Mucosa of gallbladder (tissue), 1 donor: ENCODE data around the gene ADRB1. TPM values are rescaled to one million over a fixed set of nuclear protein-coding genes. Genes with fewer than 3 reads are reported as not detected.

Experiments
- DNase-seq: peaks from one replicate; pipeline ENCODE4 v3.0.0-alpha.2; 2020; ENCODE audit warnings: low spot score
- total RNA-seq: library from RNA; stranded (reverse); gene quantifications from one replicate; pipeline ENCODE4 v1.2.1, GENCODE V29; 2021
- donor health status: DM: no; HTN: no; CAD: no.

Gene ADRB1
- total RNA-seq, 1 donor from 2014 or later = 1.7 TPM

DNA sequence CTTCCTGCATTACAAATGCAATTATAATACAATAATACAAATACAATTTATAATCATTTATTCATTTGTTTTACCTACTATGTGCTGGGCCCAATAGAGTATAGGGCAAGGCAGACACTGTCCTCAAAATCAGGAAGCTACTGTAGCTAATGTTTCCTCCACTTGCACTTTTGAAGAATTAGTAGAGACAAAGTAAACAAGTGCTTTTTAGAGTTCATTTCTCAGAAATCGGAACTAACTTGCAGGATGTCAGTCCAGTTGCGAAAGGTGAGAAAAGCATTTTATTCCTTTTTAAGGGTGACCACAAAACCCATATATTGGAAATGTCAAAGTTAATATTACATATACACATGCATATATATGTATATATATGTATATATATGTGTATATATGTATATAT, 14.2 kb downstream of the ADRB1 start:
- no peak for DNase-seq

DNA sequence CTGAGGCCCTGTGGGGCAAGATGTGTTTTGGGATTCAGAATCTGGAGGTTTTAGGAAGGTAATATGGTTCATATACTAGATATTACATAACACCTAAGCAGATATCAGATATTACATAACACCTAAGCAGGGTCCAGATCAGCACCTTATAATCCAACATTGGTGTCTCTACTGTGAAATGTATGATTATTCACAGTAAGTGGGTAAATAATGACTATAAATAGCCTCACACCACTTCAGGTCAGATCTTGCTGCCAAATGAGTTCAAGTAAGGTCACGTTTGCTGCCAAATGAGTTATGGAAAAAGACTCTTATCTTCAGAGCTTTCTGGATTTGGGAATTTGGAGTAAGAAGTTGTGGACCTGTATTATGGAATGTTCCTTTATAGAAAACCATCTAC, 14.6 kb downstream of the ADRB1 start:
- DNase-seq = no peak

DNA sequence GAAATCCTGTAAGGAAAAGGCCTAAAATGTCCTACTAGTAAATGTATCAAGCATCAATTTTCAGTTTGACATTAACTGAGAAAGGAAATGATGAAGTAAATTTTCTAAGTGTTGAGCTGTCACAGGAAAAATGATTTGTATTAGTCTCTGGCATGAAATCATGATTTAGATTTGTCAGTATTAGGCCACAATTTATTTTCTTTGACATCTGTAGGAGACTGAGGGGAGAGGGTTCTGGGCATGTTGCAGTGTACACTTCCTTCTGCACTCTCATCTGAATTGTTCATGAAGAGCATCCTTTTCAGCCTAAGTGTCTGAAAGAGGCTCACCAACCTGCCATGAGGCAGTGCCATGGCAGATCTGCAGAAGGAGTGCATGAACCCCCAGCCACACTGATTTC, 15.9 kb downstream of the ADRB1 start:
- no peak for DNase-seq

DNA sequence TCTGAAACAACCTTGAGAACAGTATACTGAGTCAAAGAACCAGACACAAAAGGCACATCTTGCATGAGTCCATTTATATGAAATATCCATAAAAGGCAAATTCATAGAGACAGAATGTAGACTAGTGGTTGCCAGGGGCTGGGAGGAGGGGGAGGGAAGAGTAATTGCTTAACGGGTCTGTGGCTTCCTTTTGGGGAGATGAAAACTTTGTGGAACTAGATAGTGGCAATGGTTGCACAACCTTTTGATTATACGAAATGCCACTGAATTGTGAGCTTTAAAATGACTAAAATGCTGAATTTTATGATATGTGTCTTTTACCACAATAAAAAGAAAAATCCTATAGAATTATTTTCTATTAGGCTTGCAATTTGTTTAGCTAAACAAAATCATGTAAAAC, 16.8 kb downstream of the ADRB1 start:
- DNase-seq = no peak

DNA sequence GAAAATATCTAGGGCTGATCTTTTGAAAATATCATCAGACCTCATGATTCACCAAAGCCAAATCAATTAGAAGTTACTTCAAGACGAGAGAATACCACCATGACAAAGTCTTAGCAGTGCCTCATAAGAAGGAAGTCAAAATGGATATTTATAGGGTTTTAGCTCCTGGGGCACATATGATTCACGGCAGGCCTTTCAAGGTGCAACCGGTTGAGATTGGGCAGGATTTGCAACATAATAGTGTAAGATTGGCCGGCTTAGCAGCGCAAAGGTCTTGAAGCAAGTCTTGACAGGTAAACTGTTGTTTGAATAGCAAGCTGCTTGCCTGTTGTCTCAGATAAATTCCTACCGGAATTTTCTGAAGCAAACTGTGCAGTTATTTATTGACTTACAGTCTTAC, 17.5 kb downstream of the ADRB1 start:
- no peak for DNase-seq

DNA sequence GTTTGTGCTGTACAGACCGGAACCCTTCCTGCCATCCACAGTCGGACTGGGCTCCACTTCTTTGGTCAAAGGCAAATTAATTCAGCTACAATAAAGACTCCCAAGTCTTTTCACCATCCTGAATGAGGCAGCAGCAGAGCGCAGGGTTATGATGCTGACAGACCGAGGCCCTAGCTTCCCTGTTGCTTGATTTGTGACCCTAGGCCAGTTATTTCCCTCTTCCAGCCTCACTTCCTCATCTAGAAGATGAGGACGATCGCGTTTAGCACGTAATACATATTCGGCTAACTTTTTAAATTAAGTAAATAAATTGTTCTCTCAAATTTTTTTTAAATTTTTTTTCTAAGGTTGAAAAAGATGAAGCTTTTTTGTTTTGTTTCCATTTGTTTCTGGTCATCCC, 18.1 kb downstream of the ADRB1 start:
- DNase-seq = no peak

DNA sequence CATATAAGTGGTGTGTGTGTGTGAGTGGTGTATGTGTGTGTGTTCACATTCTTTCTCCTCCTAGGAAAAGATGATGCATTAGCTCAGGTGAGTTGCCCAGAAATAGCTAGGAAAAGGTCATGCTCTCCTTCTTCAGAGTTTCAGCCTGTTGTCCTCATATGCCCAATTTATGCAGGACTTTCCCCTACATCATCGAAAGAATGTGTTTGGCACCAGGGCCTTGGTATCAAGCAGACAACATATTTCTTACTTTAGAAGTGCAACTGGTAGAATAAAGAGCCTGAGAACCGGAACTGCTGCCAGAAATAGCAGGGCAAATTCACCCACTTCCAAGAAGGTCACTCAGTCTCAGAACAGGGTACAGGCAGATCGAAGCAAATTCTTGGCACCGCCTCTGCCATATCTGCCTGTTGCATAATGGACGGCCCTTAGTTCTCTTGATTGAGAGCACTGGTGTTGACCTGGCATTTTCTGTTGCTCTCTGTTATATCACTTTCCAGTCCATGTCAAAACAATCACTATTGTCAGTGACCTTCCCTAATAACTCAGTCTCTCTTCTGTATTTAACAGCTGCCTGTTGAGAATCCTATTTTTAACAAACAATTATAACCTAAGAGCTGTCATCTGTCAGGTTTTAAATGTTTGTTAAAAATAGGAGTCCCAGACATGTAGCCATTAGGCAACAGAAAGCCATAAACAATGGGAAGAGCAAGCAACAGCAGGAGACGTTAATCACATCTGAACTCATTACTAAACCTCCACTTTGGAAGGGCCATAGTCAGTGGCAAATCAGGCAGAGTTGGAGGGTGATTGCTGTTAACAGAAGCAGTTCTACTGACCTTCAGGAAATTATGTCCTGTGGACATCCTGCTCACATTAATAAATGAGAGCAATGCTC, 20.7 kb downstream of the ADRB1 start:
- peak; percentile 80 for DNase-seq

DNA sequence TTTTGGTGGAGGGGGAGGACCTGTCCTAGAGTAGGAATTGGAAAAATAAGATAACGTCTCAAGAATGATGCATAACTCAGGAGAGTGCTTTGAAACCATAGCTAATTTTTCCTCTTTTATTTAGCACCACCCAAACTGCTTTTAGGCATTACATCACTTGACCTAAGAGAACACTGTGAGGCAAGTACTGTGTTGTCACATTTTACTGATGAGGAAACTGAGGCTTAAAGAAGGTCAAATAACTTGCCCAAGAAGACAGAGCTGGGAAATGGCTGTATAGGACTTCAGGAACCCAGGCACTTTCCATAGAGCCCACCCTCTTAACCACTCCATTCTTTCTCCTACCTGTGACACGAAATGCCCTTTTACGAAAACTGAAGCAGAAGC, 21.4 kb downstream of the ADRB1 start:
- no peak for DNase-seq

DNA sequence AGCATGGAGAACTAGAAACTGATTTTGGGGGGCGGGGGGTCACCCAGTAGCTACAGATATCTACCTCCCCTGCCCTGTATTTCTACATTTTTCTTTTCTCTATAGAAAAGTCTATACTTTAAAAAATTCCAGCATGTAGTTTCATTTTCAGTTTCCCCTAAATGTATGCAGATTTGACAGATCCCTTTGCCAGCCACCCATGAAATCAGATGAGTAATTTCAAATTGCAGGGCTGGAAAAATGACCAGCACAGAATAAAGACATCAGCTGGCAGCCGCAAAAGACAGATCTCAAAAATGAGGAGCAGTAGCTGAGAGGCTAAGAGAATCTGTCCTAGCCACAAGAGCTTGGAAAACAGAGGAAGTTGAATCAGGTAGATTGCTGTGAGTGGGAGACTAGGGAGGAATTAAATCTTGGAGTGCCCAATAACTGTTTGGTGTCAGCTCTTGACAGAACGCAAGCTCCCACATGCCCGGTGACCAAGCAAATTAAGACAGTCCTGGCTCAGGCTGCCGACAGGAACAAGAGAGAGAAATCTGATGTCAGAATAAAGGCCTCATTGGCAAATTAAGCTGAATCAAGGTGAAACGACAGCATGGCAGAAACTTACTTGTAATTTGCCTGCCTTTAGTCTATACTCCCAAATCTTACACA, 24.5 kb downstream of the ADRB1 start:
- no peak for DNase-seq

DNA sequence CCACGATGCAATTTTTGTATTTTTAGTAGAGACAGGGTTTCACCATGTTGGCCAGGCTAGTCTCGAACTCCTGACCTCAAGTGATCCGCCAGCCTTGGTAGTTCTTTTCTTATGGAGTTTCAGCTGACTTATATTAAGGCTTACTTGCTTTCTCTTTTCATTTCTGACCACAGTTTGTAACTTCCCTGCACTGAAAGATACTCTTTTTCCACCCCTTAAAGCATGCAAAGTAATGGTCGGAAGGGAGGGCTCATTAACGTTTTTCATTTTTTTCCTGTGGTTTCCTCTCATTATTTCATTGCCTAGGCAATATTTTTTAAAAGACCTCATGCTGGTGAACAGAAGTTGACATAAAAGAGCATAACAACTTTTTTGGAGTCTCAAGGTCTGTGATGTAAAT, 27.0 kb downstream of the ADRB1 start:
- no peak for DNase-seq

DNA sequence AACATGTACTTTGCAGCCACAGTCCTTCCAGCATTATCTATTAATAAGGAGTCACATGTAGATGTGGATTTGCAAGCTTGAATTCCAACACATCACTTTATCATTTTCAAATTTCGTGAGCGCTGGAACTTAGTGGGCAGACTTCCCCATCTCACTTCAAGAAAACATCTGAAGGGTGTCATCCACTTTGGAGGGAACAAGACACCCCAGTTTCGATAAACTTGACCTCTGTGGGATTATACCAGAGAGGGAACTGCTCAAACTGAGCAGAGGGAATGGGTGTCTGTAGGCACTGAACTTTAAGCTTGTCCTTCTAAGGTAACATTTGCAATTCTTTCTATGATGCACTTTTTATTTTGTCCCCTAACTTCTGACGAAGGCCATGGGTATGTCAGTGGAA, 27.5 kb downstream of the ADRB1 start:
- no peak for DNase-seq

DNA sequence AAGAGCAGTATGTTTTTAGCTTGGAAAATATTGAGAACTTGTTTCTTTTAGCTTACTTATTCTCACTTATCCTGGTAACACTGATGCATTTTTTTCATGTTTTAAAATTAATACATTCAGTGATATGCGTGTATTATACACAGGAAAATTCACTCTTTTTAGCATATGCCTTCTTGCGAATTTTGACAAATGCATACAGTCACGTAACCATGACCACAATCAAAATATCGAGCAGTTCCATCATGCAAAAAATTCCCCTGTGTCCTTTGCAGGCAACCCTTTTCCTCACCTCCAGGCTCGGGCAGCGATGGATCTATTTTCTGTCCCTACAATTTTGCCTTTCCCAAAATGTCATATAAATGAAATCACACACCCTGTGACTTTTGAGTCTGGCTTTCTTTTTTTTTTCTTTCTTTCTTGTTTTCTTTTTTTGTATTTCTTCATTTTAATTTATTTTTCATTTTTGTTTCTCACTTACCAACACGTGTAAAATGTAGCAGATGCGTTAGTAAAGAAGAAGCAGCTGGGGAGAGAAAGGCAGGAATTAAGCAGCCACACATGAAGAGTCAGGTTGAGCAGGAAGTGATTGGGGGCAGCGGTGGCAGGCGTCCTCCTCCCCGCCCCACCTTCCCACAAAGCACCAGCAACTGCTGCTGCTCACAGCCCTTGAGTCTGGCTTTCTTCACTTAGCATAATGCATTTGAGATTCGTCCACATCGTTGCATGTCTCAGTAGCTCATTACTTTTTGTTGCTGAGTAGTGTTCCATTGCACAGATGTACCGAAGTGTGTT, 29.9 kb downstream of the ADRB1 start:
- DNase-seq = no peak

DNA sequence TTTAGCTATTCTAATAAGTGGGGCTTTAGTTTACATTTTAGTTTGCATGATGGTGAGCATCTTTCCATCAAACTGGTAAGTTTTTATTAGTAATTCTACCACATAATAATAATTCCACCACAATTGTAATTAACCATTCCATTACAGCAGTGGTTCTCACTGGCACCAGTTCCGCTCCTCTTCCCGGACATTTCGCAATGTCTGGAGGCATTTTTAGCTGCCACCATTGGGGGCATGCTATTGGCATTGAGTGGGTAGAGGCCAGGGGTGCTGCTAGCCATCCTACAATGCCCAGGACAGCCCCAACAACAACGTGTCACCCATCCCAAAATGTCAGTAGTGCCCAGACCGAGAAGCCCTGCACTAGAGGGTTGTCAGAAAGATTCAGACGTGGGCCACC, 31.4 kb downstream of the ADRB1 start:
- DNase-seq = no peak

DNA sequence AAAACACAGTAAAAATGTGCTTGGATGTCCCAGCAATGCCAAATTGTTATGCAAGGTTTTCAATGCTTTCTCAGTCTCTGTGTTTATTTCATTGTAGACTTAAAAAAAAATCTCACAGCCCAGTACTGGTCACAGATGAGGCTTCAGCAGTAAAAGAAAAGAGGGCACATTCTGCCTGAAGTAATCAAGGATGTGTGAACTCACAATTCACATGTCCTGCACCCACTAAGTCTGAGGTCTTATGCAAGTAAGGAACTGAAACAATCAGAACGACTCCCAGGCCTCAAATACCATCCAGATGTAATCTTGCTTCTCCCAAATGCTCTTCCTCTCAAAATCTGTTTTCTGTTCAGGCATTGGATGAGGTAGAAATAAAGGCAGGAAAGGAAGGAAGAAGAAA, 33.7 kb downstream of the ADRB1 start:
- DNase-seq = no peak

DNA sequence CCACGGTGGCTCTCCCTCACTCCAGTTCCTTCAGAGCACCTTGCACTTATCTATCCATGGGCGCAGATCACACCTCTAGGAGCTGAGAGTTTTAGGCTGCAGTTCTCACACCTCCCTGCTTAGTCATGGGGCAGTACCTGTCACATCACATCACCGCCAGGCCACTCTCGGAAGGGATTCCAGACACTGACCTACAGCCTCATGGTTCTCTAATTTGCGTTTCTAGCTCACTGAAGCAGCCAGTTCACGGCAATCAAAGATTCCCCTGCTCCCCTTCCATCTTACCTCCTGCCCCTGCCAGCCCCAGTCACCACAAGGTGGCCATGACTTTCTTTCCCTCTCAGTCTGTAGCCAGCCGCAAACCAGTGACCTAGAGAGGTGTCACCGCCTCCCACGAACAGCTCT, 34.2 kb downstream of the ADRB1 start:
- DNase-seq = no peak

DNA sequence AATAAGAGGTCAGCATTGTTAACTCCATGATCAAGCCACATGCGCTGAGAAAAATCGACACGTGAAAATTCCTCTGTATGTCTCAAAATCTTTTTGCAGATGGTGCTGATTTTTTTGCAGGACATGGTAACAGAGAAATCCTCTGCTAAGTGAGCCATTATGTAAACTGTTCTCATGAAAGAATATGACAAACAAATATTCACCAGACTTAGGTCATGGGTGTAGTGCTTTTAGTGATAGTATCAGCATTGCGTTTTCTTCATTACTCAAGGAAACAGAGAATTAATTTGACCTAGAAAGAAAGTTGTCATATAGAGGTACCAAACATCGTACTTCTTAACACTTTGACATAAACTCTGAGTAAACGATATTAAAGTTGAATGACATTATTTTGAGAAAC, 34.7 kb downstream of the ADRB1 start:
- no peak for DNase-seq

DNA sequence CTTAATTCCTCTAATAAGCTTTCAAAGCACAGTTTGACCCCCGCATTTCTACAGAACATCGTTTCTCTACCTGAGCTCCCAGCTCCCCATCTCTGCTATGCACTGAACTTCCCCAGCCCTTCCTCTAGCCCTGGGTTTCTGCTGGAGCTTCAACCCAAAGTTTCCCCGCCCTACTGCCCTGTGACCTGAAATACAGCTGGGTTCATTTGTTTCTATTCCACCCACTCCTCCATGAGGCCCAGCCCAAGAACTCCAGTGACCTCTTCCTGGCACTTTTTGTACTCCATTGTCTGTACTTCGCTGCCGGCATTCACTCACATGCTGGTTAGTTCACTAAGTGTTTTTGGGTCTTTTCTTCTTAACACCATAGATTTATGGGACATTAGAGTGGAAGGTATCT, 35.8 kb downstream of the ADRB1 start:
- no peak for DNase-seq

DNA sequence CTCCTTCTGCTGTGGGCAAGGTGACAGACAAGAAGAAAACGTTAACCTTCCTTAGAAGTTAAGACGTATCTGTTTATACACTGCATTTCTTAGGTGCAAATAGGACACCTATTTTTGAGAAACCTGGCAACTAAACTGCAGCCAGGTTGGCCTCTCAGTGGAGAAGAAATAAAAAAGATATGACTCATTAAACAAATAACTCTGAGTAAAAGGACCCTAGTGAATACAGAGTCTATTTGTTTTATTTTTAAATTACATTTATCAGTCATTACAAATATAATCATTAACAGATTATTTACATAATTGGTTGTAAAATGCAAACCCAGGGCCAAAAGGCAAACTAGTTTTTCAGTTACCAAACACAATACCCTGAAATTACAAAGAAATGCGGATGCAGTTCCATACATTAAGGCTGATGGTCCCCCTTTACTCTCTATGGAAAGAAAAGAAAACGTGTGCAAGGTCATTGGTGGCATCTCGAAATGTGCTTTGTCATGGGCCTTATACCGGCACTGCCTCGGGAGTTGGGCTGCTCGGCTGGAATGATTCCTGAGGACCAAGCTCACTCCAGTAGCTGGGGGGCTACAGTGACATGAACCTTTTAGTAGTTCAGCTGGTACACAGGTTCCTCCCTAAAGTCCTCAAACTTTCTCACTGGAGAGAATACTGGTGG, 38.4 kb downstream of the ADRB1 start:
- DNase-seq = no peak

DNA sequence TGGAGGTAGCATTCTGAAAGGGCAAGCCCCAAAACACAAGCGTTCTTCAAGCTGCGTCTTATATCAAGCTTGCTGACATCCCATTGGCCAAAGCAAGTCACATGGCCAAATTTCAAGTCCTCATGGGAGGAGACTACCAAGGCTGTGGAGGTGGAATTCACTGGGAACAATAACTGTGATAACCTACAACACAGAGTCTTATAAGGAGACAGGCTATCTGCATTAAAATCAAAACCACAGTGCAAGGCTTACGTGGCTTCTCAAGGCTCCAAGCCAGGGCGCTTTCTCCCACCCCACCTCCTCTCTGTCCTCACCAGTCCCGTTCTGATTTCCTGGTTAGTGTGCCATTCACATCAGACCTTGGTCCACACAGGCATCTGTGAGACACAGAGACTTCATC, 39.4 kb downstream of the ADRB1 start:
- DNase-seq = no peak

DNA sequence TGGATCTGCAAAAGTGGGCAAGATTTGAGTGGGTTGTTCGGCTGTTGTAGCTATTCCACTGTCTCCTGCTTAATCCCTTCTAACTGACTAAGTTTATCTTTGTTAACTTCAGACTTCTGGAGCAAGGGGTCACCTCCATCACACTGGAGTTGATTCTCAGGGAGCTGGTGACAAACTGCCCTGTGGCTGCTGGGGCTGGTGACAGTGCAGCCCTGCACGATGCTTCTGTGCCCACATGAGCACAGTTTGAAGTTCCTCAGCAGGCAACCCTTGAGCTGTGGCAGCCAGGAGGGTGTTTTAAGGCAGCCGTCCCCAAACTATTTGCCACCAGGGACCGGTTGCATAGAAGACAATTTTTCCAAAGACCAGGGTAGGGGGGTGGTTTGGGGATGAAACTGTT, 40.5 kb downstream of the ADRB1 start:
- no peak for DNase-seq

DNA sequence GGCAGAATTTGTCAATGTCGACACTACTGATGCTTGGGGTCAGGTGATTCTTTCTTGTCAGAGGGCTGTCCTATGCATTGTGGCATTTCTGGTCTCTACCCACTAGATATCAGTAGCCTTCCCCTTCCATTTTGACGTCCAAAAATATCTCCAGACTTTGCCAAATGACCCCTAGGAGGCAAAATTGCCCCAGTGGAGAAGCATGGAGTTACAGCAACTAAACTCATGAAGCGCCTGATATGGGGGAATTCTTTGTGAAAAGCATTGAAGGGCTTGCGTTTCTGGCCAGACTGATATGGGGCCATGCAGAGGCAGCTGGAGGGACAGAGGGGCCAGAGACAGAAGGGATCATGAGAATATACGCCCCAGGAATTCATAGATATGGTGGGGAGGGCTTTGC, 43.6 kb downstream of the ADRB1 start:
- no peak for DNase-seq

DNA sequence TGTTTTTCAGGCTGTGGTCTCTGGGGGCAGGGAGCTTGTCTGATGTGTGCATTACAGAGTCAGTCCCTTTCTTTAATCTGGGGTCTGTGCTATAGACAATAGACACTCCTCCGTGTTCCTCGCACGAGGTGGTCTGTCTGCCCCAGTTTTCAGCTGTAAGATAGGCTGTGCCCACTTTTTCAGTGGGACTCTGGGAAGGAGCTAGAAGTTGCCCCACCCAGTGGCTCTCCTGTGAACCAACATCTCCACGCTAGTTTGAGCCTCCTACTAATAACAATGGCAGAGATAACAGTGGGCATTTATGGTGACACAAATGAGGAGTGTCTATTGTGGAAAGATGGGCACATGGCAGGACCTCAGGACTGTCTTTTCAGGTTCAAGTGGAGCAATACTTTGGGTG, 44.0 kb downstream of the ADRB1 start:
- no peak for DNase-seq
